Natural killer cell (primary cell): ENCODE results near the gene PIK3CA. TPM values are rescaled to one million over a fixed set of nuclear protein-coding genes. Genes with fewer than 3 reads are reported as not detected.
A peak's percentile ranks its signal among the peaks of the same experiment; 100 is the strongest.

ENCODE experiments used
- ATAC-seq, 3 donors: fragments of 150-1000 bp in 2 of 3; fragments of 200-7000 bp in 1 of 3; cut with Tn5 transposase; 1 replicate in 1 of 3; 2 replicates in 2 of 3; pipeline ENCODE4 v1.10.0; 2021; ENCODE audit warnings: mild to moderate bottlenecking in 2 of 3, moderate library complexity in 2 of 3
- DNase-seq, 2 donors: peaks; one replicate each; pipeline versions ENCODE4 v3.0.0 to v3.0.0-alpha.2; 2013 to 2021; ENCODE audit warnings: mixed read lengths in 1 of 2
- H3K27ac ChIP-seq: one replicate; pipeline ENCODE4 v1.5.1; 2013; ENCODE audit warnings: mild to moderate bottlenecking, low read length
- H3K27me3 ChIP-seq: one replicate; pipeline ENCODE4 v1.6.1; 2013; ENCODE audit warnings: low read length; ENCODE audit not compliant: control insufficient read depth, insufficient read depth
- H3K36me3 ChIP-seq: one replicate; pipeline ENCODE4 v1.6.1; 2013; ENCODE audit warnings: low read length; ENCODE audit not compliant: control insufficient read depth, insufficient read depth
- H3K4me1 ChIP-seq: one replicate; pipeline ENCODE4 v1.6.1; 2013; ENCODE audit warnings: low read length; ENCODE audit not compliant: control insufficient read depth, insufficient read depth
- H3K4me3 ChIP-seq: one replicate; pipeline ENCODE4 v1.5.1; 2013; ENCODE audit warnings: low read length
- H3K9me3 ChIP-seq: one replicate; pipeline ENCODE4 v1.6.1; 2013; ENCODE audit warnings: low read length; ENCODE audit not compliant: control insufficient read depth, insufficient read depth
- H3K27ac Mint-ChIP-seq, 2 donors: one replicate each; pipeline ENCODE4 v1.8.0; 2022; ENCODE audit warnings: mild to moderate bottlenecking in 2 of 2, mixed read lengths in 2 of 2, moderate library complexity in 1 of 2
- H3K27me3 Mint-ChIP-seq, 2 donors: one replicate each; pipeline ENCODE4 v1.8.0; 2022; ENCODE audit warnings: low read depth in 2 of 2, mixed read lengths in 2 of 2
- H3K36me3 Mint-ChIP-seq: one replicate; pipeline ENCODE4 v1.8.0; 2022; ENCODE audit warnings: mixed read lengths
- H3K4me1 Mint-ChIP-seq, 2 donors: one replicate each; pipeline ENCODE4 v1.8.0; 2022; ENCODE audit warnings: mixed read lengths in 2 of 2
- H3K4me3 Mint-ChIP-seq: one replicate; pipeline ENCODE4 v1.8.0; 2022; ENCODE audit warnings: mild to moderate bottlenecking, moderate library complexity, mixed read lengths
- H3K9me3 Mint-ChIP-seq, 2 donors: one replicate each; pipeline ENCODE4 v1.8.0; 2022; ENCODE audit warnings: mixed read lengths in 2 of 2
- WGBS: methylation state at CpG from one replicate; pipeline ENCODE4 v1.1.7; 2013; ENCODE audit warnings: missing lambda C conversion rate; ENCODE audit not compliant: insufficient coverage; 5-methylcytosine and 5-hydroxymethylcytosine counted together
- intact Hi-C: fragments of 100-400 bp; cut with micrococcal nuclease; formaldehyde crosslinking; loops from one replicate; pipeline ENCODE4 v1.14.2; 2022
- total RNA-seq, 4 donors: library from RNA; stranded (reverse); fragments of 120-200 nt in 1 of 4; gene quantifications; one replicate each; pipeline versions ENCODE4 v1.2.3 to v1.2.4, GENCODE V29; 2013 to 2022
- TF ChIP-seq, protein P1 (sequence below): fragments of 200-600 bp; IDR thresholded peaks from one replicate; pipeline ENCODE4 v1.8.0; 2022; ENCODE audit warnings: antibody characterized with exemption

The PIK3CA gene
- total RNA-seq, 3 donors from 2014 or later (not counting 1 experiment from before 2014, with no cell fraction given) = 37.1 to 40.9 (median 40.2) TPM

DNA sequence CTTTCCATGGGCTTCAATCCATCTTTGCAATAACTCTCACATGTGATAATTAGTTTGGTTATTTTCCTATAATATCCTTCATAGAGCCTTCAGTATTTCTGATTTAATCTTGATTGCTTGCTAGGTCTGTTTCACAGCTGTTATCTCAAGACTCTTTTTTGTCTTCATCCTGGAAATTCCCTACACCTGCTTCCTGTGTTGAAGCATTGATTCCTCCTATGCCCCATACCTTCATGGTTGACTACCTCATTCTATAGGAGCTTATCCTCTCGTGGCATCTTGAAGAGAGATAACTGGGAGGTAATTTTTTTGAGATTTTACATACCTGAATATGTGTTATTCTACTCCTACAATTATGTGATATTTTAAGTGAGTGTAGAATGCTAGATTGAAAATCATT, 26.7 kb downstream of the PIK3CA start:
- peak in 1 of 2 donors; percentile 24 for DNase-seq
- Mint-ChIP-seq H3K27ac (peak overlapping the region in 1 of 2 donors; percentile 11), H3K36me3 (no peaks in the 10 kb centered on the region), H3K4me1 (peaks cover 30 to 44% of the 10 kb centered on the region in 2 donors), H3K9me3 (peaks cover 0 to 6% of the 10 kb centered on the region in 2 donors), H3K4me3 (no peak overlapping the region), H3K27me3 (no peaks in the 10 kb centered on the region)
- Histone ChIP-seq H3K27ac (no peak overlapping the region), H3K4me1 (peaks cover 5% of the 10 kb centered on the region), H3K9me3 (no peaks in the 10 kb centered on the region), H3K4me3 (no peak overlapping the region), H3K36me3 (no peaks in the 10 kb centered on the region), H3K27me3 (no peaks in the 10 kb centered on the region)
- TF ChIP-seq, protein P1, sequence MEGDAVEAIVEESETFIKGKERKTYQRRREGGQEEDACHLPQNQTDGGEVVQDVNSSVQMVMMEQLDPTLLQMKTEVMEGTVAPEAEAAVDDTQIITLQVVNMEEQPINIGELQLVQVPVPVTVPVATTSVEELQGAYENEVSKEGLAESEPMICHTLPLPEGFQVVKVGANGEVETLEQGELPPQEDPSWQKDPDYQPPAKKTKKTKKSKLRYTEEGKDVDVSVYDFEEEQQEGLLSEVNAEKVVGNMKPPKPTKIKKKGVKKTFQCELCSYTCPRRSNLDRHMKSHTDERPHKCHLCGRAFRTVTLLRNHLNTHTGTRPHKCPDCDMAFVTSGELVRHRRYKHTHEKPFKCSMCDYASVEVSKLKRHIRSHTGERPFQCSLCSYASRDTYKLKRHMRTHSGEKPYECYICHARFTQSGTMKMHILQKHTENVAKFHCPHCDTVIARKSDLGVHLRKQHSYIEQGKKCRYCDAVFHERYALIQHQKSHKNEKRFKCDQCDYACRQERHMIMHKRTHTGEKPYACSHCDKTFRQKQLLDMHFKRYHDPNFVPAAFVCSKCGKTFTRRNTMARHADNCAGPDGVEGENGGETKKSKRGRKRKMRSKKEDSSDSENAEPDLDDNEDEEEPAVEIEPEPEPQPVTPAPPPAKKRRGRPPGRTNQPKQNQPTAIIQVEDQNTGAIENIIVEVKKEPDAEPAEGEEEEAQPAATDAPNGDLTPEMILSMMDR = no peak
- WGBS = no CpG with 5 or more reads among the region's 1 CpG
- no peak for ATAC-seq
- intact Hi-C loops = no loop called here

DNA sequence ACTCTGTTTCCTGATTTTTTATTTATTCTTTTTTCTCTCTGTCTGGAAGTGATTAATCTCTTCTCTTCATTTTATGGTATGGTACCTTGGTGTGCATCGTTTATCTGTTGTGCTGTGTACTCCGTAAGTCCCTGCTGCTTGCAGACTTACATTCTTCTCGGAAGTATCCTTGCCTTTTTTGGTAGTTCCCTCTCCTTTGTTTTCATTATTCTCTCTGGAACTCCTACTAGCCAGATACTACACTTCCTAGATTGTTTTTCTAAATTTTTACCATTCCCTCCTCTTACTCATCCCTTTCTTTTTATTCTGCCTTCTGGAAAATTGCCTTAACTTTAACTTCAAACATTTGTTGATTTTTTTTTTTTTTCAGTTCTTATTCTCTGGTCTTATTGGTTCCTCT, 27.2 kb downstream of the PIK3CA start:
- 97% methylated on average over 3 of the region's 3 CpGs for WGBS
- Mint-ChIP-seq H3K9me3 (peaks cover 0 to 6% of the 10 kb centered on the region in 2 donors), H3K27me3 (no peaks in the 10 kb centered on the region), H3K36me3 (no peaks in the 10 kb centered on the region), H3K27ac (peak overlapping the region in 1 of 2 donors; percentile 11), H3K4me3 (no peak overlapping the region), H3K4me1 (peaks cover 27 to 41% of the 10 kb centered on the region in 2 donors)
- no peak overlapping the region for H3K4me3 ChIP-seq
- H3K27ac ChIP-seq = no peak overlapping the region
- H3K36me3 ChIP-seq = no peaks in the 10 kb centered on the region
- DNase-seq (no peak), ATAC-seq (no peak)
- H3K27me3 ChIP-seq = no peaks in the 10 kb centered on the region
- no peaks in the 10 kb centered on the region for H3K9me3 ChIP-seq
- peaks cover 5% of the 10 kb centered on the region for H3K4me1 ChIP-seq
- TF ChIP-seq, protein P1 = no peak
- intact Hi-C loops = no loop called here

DNA sequence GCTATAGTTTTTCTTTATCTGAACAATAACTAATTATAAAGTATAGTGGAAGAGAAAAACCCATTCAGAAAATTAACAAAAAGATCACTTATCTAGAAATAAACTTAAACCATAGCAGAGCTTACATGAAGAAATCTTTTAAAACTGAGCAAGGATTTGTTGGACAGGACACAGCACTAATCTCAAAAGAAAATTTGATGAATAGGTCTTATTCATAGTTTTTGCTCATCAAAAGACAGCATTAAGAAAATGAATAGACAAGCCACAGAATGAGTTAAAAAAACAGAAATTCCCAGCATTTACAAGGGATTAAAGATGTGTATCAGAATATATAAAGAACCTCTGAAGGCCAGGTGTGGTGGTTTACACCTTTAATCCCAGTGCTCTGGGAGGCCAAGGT, 29.5 kb downstream of the PIK3CA start:
- H3K4me3 ChIP-seq = no peak overlapping the region
- peaks cover 27 to 32% of the 10 kb centered on the region in 2 donors for H3K4me1 Mint-ChIP-seq
- no peak overlapping the region for H3K27ac ChIP-seq
- H3K27ac Mint-ChIP-seq = no peak overlapping the region
- TF ChIP-seq, protein P1 = no peak
- H3K4me3 Mint-ChIP-seq = no peak overlapping the region
- no peaks in the 10 kb centered on the region for H3K27me3 ChIP-seq
- DNase-seq (no peak), ATAC-seq (no peak)
- H3K27me3 Mint-ChIP-seq = no peaks in the 10 kb centered on the region
- no peaks in the 10 kb centered on the region for H3K36me3 Mint-ChIP-seq
- intact Hi-C loops = no loop called here
- no peaks in the 10 kb centered on the region for H3K9me3 ChIP-seq
- H3K9me3 Mint-ChIP-seq = no peaks in the 10 kb centered on the region
- peaks cover 5% of the 10 kb centered on the region for H3K4me1 ChIP-seq
- H3K36me3 ChIP-seq = no peaks in the 10 kb centered on the region

DNA sequence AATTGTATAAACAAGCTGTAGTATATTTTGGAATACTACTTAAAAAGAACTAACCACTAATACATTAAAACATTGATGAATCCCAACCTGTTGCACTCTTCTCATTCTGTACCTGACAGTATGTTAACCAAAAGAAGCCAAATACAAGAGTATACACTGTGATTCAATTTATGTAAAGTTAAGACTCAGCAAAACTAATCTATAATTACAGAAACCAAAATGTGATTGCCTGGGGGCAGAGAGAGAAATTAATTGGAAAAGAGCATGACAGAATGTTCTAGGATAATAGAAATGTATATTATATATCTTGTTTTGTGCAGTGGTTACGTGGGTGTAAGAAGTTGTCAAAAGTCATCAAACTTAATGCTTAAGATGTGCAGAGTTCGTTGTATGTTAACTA, 31.1 kb downstream of the PIK3CA start:
- H3K36me3 Mint-ChIP-seq = no peaks in the 10 kb centered on the region
- no peaks in the 10 kb centered on the region for H3K27me3 Mint-ChIP-seq
- H3K4me3 ChIP-seq = no peak overlapping the region
- H3K36me3 ChIP-seq = no peaks in the 10 kb centered on the region
- TF ChIP-seq, protein P1 = no peak
- peaks cover under 1% of the 10 kb centered on the region for H3K4me1 ChIP-seq
- 100% methylated on average over 1 of the region's 2 CpGs for WGBS
- intact Hi-C loops = no loop called here
- no peak overlapping the region for H3K27ac ChIP-seq
- no peaks in the 10 kb centered on the region for H3K9me3 Mint-ChIP-seq
- no peak overlapping the region for H3K4me3 Mint-ChIP-seq
- ATAC-seq = no peak
- peaks cover 38 to 46% of the 10 kb centered on the region in 2 donors for H3K4me1 Mint-ChIP-seq
- H3K9me3 ChIP-seq = no peaks in the 10 kb centered on the region
- H3K27ac Mint-ChIP-seq = no peak overlapping the region
- DNase-seq = no peak
- H3K27me3 ChIP-seq = no peaks in the 10 kb centered on the region
